Gastrocnemius medialis (tissue), 4 donors: ENCODE results near the gene SORBS1.

Source experiments
- CTCF ChIP-seq, 5 experiments: fragments of 450-650 bp in 3 of 5; fragments of 200-600 bp in 2 of 5; sonication (generic) in 2 of 5; IDR thresholded peaks in 4 of 5; conservative IDR thresholded peaks in 1 of 5; 1 replicate in 4 of 5; 2 replicates in 1 of 5; pipeline ENCODE4 v1.5.1; 2016 to 2019; ENCODE audit warnings: antibody characterized with exemption in 5 of 5, mild to moderate bottlenecking in 3 of 5, moderate library complexity in 3 of 5
- POLR2A ChIP-seq, 2 donors: fragments of 450-650 bp; IDR thresholded peaks; one replicate each; pipeline ENCODE4 v1.6.1; 2017; ENCODE audit warnings: antibody characterized with exemption in 2 of 2, mild to moderate bottlenecking in 2 of 2, moderate library complexity in 2 of 2

DNA sequence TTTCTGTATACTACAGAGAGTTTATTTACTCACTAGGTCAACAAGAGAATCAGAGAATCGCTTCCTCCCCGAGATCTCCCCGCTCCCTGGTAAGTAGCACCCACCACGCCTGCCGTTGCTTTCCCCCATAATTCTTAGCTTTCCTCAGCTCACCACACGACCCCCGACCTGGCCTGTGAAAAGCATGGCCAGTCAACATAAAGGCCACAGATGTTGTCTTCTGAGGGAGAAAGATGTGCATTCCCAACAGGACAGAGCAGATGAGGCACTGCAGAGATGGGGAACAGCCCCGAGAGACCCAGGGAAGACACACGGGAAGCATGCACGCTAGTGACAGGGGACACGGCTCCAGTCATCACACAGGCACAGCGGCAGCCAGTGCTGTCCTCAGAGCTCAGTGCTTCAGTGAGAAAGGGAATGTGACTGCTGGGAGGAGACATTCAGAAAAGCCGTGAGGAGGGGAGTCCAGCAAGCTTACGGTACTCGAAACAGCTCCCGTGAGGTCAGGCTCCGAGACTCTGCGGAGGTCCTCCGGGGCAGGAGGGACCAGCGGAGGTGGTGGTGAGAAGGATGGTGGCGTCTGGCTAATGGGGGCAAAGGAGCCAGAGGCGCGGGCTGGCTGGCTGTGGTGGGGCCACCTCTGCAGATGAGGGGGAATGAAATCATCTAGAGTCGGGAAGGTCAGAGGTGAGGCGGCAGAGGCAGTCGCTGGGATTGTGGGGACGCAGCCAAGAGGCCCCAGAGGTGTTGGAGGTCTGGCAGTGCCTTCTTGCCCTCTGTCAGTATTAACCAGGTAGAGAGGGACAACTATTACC is 146.9 kb downstream of the SORBS1 start:
- TF ChIP-seq CTCF (IDR thresholded peaks at IDR 0.05 in 4 of 5, conservative IDR thresholded peaks at IDR 0.05 in 1 of 5): no peak
- TF ChIP-seq POLR2A (IDR thresholded peaks at IDR 0.05): no peak
